ENCODE results near the gene FBLN1. TPM values are rescaled to one million over a fixed set of nuclear protein-coding genes. Genes with fewer than 3 reads are reported as not detected.

FBLN1 gene
- total RNA-seq, 1 experiment from 2014 or later = 183 TPM

GRCh38 chr22:45584121-45584570 is 81.5 kb downstream of the FBLN1 start:
- no peak overlapping the region for H3K27ac Mint-ChIP-seq
- ATAC-seq (no peak), DNase-seq (ENCODE audit: low spot score) (no peak)
- POLR2A ChIA-PET = no interaction called here
- CTCF ChIA-PET = interaction anchor here (0.6 to 1.1 kb wide), 3 partner anchors 74 to 422 kb away, joined by 3 read pairs; no protein-coding TSS in a partner anchor
- TF ChIP-seq OVOL2 (CRISPR knock-in tag; IDR thresholded peaks at IDR 0.05; ENCODE audit: borderline replicate concordance) (no peak), ZNF232 (CRISPR knock-in tag; IDR thresholded peaks at IDR 0.05) (no peak), MYBL2 (CRISPR knock-in tag; IDR thresholded peaks at IDR 0.05) (no peak), PRRX2 (CRISPR knock-in tag; IDR thresholded peaks at IDR 0.05) (no peak), CREB1 (CRISPR knock-in tag; IDR thresholded peaks at IDR 0.05) (no peak), ZMAT4 (CRISPR knock-in tag; IDR thresholded peaks at IDR 0.05) (no peak), RORB (CRISPR knock-in tag; IDR thresholded peaks at IDR 0.05) (no peak), ELF4 (CRISPR knock-in tag; IDR thresholded peaks at IDR 0.05; ENCODE audit: low read depth) (no peak), FOXP1 (CRISPR knock-in tag; IDR thresholded peaks at IDR 0.05; ENCODE audit: borderline replicate concordance) (no peak), CDX4 (CRISPR knock-in tag; IDR thresholded peaks at IDR 0.05; ENCODE audit: borderline replicate concordance) (no peak)
- no peaks in the 10 kb centered on the region for H3K9me3 Mint-ChIP-seq
- H3K27me3 Mint-ChIP-seq (ENCODE audit: low read depth) = no peaks in the 10 kb centered on the region
- H3K4me3 Mint-ChIP-seq = no peak overlapping the region
- no peaks in the 10 kb centered on the region for H3K36me3 Mint-ChIP-seq
- peaks cover 18% of the 10 kb centered on the region for H3K4me1 Mint-ChIP-seq

DNA sequence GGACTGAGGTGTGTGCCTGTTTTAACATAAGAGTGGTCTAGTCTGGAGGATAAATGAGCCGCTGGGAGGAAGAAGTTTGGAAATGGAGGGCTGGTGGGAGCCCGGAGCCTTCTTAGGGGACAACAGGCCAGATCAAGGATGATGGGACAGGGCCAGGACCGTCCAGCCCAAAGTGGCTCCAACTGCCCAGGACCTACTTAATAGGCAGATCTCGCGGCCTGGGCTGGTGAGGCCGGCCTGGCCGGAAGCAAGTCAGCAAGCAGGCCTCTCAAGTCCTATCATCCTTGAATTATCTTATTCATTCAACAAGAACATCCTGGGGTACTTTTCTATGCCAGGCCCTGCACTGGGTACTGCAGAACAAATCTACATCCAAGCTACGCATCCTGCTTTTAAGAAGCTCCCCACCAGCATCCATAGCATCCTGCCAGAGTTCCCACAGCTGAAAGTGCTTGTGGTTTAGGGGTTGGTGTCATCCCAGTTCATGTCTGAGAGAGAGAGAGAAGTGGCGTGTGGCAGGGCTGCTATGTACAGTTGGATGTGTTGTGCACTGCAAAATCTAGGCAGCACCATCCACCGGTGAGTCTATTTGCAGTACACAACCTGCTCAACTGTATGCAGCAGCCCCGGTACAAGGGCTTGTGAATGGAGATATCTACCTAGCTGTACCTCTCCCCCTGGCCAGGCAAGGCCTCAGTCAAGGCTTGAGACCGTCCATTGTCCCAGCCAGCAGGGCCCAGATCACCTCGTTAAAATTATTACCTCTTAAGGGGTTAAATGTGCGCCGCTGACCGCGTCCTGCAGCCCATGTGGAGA is 82.1 kb downstream of the FBLN1 start:
- no peaks in the 10 kb centered on the region for H3K27me3 Mint-ChIP-seq (ENCODE audit: low read depth)
- H3K9me3 Mint-ChIP-seq = no peaks in the 10 kb centered on the region
- ATAC-seq (no peak), DNase-seq (ENCODE audit: low spot score) (no peak)
- peaks cover 19% of the 10 kb centered on the region for H3K4me1 Mint-ChIP-seq
- H3K36me3 Mint-ChIP-seq = no peaks in the 10 kb centered on the region
- CTCF ChIA-PET = interaction anchor here (0.6 kb wide), 1 partner anchor 74 kb away, joined by 3 read pairs; no protein-coding TSS in a partner anchor
- no peak for TF ChIP-seq ZNF138 (CRISPR knock-in tag; conservative IDR thresholded peaks at IDR 0.05)
- TF ChIP-seq CREM (CRISPR knock-in tag; IDR thresholded peaks at IDR 0.05) = no peak
- TF ChIP-seq MXD4 (CRISPR knock-in tag; IDR thresholded peaks at IDR 0.05; ENCODE audit: borderline replicate concordance) = no peak
- no peak for TF ChIP-seq GRHL2 (CRISPR knock-in tag; IDR thresholded peaks at IDR 0.05; ENCODE audit: insufficient replicate concordance, severe bottlenecking)
- TF ChIP-seq SMAD3 (CRISPR knock-in tag; IDR thresholded peaks at IDR 0.05; ENCODE audit: borderline replicate concordance) = no peak
- no peak for TF ChIP-seq SOX15 (CRISPR knock-in tag; IDR thresholded peaks at IDR 0.05)
- TF ChIP-seq TCF7 (CRISPR knock-in tag; IDR thresholded peaks at IDR 0.05; ENCODE audit: low read depth) = no peak
- no peak for TF ChIP-seq EMX1 (CRISPR knock-in tag; IDR thresholded peaks at IDR 0.05)
- no peak for TF ChIP-seq IRF2 (CRISPR knock-in tag; IDR thresholded peaks at IDR 0.05; ENCODE audit: borderline replicate concordance, low read depth)
- TF ChIP-seq PRDM15 (CRISPR knock-in tag; IDR thresholded peaks at IDR 0.05) = no peak
- TF ChIP-seq CTCF (IDR thresholded peaks at IDR 0.05) = no peak
- TF ChIP-seq ZBTB21 (CRISPR knock-in tag; IDR thresholded peaks at IDR 0.05; ENCODE audit: borderline replicate concordance) = no peak
- no peak for TF ChIP-seq TEAD4 (CRISPR knock-in tag; IDR thresholded peaks at IDR 0.05)
- no peak for TF ChIP-seq GABPB1 (CRISPR knock-in tag; IDR thresholded peaks at IDR 0.05)
- TF ChIP-seq MAX (CRISPR knock-in tag; IDR thresholded peaks at IDR 0.05) = no peak
- no peak for TF ChIP-seq JAZF1 (CRISPR knock-in tag; IDR thresholded peaks at IDR 0.05)
- no peak for TF ChIP-seq ZNF121 (CRISPR knock-in tag; IDR thresholded peaks at IDR 0.05)
- no peak for TF ChIP-seq E2F5 (CRISPR knock-in tag; IDR thresholded peaks at IDR 0.05)
- POLR2A ChIA-PET = no interaction called here
- H3K27ac Mint-ChIP-seq = no peak overlapping the region
- H3K4me3 Mint-ChIP-seq = no peak overlapping the region
